ENCODE data around the gene RNF2.

The RNF2 gene

GRCh38 chr1:185053204-185053603 lies 7.8 kb downstream of the RNF2 start:
- Histone ChIP-seq H3K27ac (no peak overlapping the region), H3K4me3 (ENCODE audit: low read depth, low read length) (no peak overlapping the region), H3K36me3 (no peaks in the 10 kb centered on the region), H3K9me3 (ENCODE audit: severe bottlenecking) (no peaks in the 10 kb centered on the region), H3K27me3 (ENCODE audit: insufficient read depth, low read depth, severe bottlenecking) (no peaks in the 10 kb centered on the region)
- no peak for TF ChIP-seq CTCF (IDR thresholded peaks at IDR 0.05; ENCODE audit: low read depth, low read length)
- no peak for DNase-seq

DNA sequence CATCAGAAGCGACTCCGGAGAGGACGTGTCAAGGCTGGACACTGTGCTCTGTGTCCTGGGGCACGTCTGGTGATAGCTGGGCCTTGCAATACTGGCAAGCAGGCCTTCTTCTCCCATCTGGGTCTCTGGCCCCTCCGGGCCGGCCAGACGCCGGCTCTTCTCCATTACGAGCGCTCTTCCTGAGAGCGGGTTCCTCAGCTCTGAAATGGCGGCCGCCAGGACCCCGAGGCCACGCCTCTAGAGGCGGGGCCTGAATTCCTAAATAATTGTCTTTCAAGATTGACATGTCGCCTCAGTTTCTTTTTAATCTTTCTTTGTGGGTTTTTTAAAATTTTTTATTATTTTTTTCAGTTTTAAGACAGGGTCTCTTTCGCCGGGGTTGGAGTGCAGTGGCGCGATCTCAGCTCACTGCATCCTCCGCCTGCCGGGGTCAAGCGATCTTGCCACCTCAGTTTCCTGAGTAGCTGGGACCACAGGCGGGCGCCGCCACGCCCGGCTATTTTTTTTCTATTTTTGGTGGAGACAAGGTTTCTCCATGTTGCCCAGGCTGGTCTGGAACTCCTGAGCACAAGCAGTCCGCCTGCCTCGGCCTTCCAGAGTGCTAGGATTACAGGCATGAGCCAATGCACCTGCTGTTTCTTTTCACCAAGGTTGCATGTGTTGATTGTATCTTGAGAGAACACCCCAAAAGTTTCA lies 9.2 kb downstream of the RNF2 start:
- no peak for TF ChIP-seq CTCF (IDR thresholded peaks at IDR 0.05; ENCODE audit: low read depth, low read length)

GRCh38 chr1:185058110-185058509 lies 12.8 kb downstream of the RNF2 start:
- Histone ChIP-seq H3K27me3 (ENCODE audit: insufficient read depth, low read depth, severe bottlenecking) (no peaks in the 10 kb centered on the region), H3K4me3 (ENCODE audit: low read depth, low read length) (no peak overlapping the region), H3K9me3 (ENCODE audit: severe bottlenecking) (no peaks in the 10 kb centered on the region), H3K36me3 (no peaks in the 10 kb centered on the region), H3K27ac (no peak overlapping the region)
- DNase-seq: no peak
- TF ChIP-seq CTCF (IDR thresholded peaks at IDR 0.05; ENCODE audit: low read depth, low read length): no peak

More for the DNA sequence above, 9.2 kb downstream of the RNF2 start:
- no peak overlapping the region for H3K27ac ChIP-seq
- DNase-seq: no peak
- H3K27me3 ChIP-seq (ENCODE audit: insufficient read depth, low read depth, severe bottlenecking): no peaks in the 10 kb centered on the region
- H3K36me3 ChIP-seq: no peaks in the 10 kb centered on the region
- H3K4me3 ChIP-seq (ENCODE audit: low read depth, low read length): no peak overlapping the region
- no peaks in the 10 kb centered on the region for H3K9me3 ChIP-seq (ENCODE audit: severe bottlenecking)

DNA sequence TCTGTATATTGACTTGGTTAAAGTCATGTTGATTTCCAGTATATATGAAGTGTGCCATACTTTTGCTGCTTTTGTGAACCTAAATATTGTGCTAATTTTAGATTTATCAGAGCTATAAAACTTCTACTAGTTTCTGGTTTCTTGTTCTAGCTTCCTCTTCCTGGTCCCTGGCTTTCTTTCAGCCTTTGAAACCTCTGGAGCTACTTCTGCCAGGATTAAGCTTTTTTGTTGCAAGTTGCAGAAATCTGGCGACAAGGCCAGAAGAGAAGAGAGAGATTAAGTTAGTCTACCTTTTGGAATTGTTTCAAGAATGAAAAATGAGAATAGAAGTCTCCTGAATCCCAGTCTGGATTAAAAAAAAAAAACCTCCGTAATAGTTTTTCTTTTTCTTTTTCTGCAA lies 13.5 kb downstream of the RNF2 start:
- Histone ChIP-seq H3K27ac (no peak overlapping the region), H3K27me3 (ENCODE audit: insufficient read depth, low read depth, severe bottlenecking) (no peaks in the 10 kb centered on the region), H3K36me3 (no peaks in the 10 kb centered on the region), H3K9me3 (ENCODE audit: severe bottlenecking) (no peaks in the 10 kb centered on the region), H3K4me3 (ENCODE audit: low read depth, low read length) (no peak overlapping the region)
- TF ChIP-seq CTCF (IDR thresholded peaks at IDR 0.05; ENCODE audit: low read depth, low read length): no peak
- no peak for DNase-seq

- Histone ChIP-seq H3K27ac (no peak overlapping the region), H3K27me3 (ENCODE audit: insufficient read depth, low read depth, severe bottlenecking) (no peaks in the 10 kb centered on the region), H3K4me3 (ENCODE audit: low read depth, low read length) (no peak overlapping the region), H3K36me3 (no peaks in the 10 kb centered on the region), H3K9me3 (ENCODE audit: severe bottlenecking) (peaks cover 3% of the 10 kb centered on the region)
- TF ChIP-seq CTCF (IDR thresholded peaks at IDR 0.05; ENCODE audit: low read depth, low read length): no peak
- no peak for DNase-seq
These were observed 14.7 kb downstream of the RNF2 start for GRCh38 chr1:185059950-185060571.

Data from WERI-Rb-1 (cell line).